Subcutaneous abdominal adipose tissue (tissue), 5 donors: ENCODE data around the gene AKR1C8.
A peak's percentile ranks its signal among the peaks of the same experiment; 100 is the strongest.
"Not testable (repeated sequence)": the region's sequence is repeated elsewhere in the genome, so short reads cannot be mapped to it uniquely, and the experiment has no call there.

Source experiments
- H3K27ac ChIP-seq: one replicate; pipeline ENCODE4 v1.7.0; 2013; ENCODE audit warnings: low read depth, mild to moderate bottlenecking, inconsistent platforms, low read length, moderate library complexity
- H3K27me3 ChIP-seq, 5 donors: one replicate each; pipeline ENCODE4 v1.7.0; 2013; ENCODE audit warnings: low read length in 5 of 5, inconsistent platforms in 1 of 5; ENCODE audit not compliant: control insufficient read depth in 5 of 5, insufficient read depth in 4 of 5
- H3K36me3 ChIP-seq, 5 donors: one replicate each; pipeline ENCODE4 v1.7.0; 2013; ENCODE audit warnings: low read length in 5 of 5; ENCODE audit not compliant: control insufficient read depth in 5 of 5, insufficient read depth in 5 of 5
- H3K4me1 ChIP-seq, 5 donors: one replicate each; pipeline ENCODE4 v1.7.0; 2013; ENCODE audit warnings: low read length in 5 of 5, mild to moderate bottlenecking in 3 of 5, moderate library complexity in 1 of 5; ENCODE audit not compliant: control insufficient read depth in 5 of 5, insufficient read depth in 5 of 5
- H3K4me3 ChIP-seq, 5 donors: one replicate each; pipeline ENCODE4 v1.7.0; 2013; ENCODE audit warnings: low read length in 5 of 5, low read depth in 1 of 5
- H3K9ac ChIP-seq, 5 donors: one replicate each; pipeline ENCODE4 v1.7.0; 2013; ENCODE audit warnings: low read length in 5 of 5, mild to moderate bottlenecking in 4 of 5, moderate library complexity in 3 of 5
- H3K9me3 ChIP-seq, 5 donors: one replicate each; pipeline ENCODE4 v1.7.0; 2013; ENCODE audit warnings: low read length in 5 of 5; ENCODE audit not compliant: control insufficient read depth in 5 of 5
- donor health status: healthy.
- donor health status: healthy.
- donor health status: healthy.
- donor health status: healthy.
- donor health status: healthy.

AKR1C8 gene

GRCh38 chr10:5184987-5185775 is at the start of gene AKR1C8:
AKR1C8 (minus strand) TSS chr10:5185150; CDS start chr10:5185104, 46 bp downstream.
- no peaks in the 10 kb centered on the region for H3K36me3 ChIP-seq
- H3K9ac ChIP-seq: peak within 1 kb of the TSS in 4 of 5 donors; percentile 23 to 52 (median 28)
- peak within 1 kb of the TSS in 4 of 5 donors; percentile 13 to 59 (median 40) for H3K4me3 ChIP-seq
- peak within 1 kb of the TSS; percentile 84 for H3K27ac ChIP-seq
- peaks cover 9 to 42% (median 28%) of the 10 kb centered on the region in 5 donors for H3K4me1 ChIP-seq
- H3K27me3 ChIP-seq: no peaks in the 10 kb centered on the region
- no peaks in the 10 kb centered on the region for H3K9me3 ChIP-seq

DNA sequence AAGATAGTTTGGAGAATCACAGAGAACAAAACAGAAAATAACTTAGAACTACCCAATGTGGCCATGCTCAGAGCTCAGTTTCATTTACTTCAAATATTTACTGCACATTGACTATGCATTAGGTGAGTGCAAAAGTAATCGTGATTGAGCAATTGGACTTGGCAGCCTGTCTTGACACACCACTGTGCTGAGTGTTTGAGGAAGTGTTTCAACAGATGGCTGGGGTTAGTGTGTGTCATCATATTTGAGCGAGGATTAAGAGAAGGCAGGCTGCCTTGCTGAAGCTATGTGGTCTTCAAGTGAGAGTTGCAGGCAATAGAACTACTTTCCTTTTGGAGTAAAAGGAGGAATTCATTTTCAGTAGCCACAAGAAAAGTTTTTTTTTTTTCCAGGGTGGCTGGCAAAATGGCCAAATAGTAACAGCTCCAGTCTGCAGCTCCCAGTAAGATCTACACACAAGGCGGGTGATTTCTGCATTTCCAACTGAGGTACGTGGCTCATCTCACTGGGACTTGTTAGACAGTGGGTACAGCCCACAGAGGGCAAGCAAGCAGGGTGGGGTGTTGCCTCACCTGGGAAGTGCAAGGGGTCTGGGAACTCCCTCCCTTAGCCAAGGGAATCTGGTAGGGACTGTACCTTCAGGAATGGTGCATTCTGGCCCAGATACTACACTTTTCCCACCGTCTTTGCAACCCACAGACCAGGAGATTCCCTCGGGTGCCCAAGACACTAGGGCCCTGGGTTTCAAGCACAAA is 49.3 kb upstream of the AKR1C8 start:
- Histone ChIP-seq H3K36me3 (no peaks in the 10 kb centered on the region), H3K9me3 (peaks cover 0 to 3% (median 0%) of the 10 kb centered on the region in 5 donors), H3K4me3 (no peak overlapping the region), H3K27ac (no peak overlapping the region), H3K27me3 (no peaks in the 10 kb centered on the region), H3K9ac (no peak overlapping the region), H3K4me1 (peaks cover 0 to 12% (median 8%) of the 10 kb centered on the region in 5 donors)

DNA sequence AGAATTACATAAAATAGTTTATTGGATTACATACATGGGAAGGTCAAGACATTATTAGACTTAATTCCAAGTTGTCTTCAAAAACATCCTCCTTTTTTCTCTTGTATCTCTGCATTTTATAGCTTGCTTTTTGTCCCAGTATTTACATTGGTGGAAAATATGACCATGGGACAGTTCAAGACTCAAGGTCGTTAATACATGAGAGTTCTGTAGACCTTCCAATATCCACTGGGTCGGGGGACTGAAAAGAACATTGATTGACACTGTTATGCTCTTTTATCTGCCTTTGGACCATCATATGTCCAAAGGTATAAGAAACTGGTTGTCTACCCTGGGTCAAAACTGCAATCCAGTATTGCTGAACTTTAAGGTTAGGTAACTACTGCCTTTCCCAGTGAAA is 48.4 kb upstream of the AKR1C8 start:
- peaks cover 0 to 3% (median 0%) of the 10 kb centered on the region in 5 donors for H3K9me3 ChIP-seq
- no peaks in the 10 kb centered on the region for H3K27me3 ChIP-seq
- no peak overlapping the region for H3K9ac ChIP-seq
- peaks cover 0 to 12% (median 8%) of the 10 kb centered on the region in 5 donors for H3K4me1 ChIP-seq
- H3K4me3 ChIP-seq: no peak overlapping the region
- no peak overlapping the region for H3K27ac ChIP-seq
- H3K36me3 ChIP-seq: no peaks in the 10 kb centered on the region

GRCh38 chr10:5229019-5229418 is 44.1 kb upstream of the AKR1C8 start:
- H3K9me3 ChIP-seq: no peaks in the 10 kb centered on the region
- no peak overlapping the region for H3K4me3 ChIP-seq
- H3K4me1 ChIP-seq: peaks cover 0 to 3% (median 3%) of the 10 kb centered on the region in 5 donors
- no peak overlapping the region for H3K27ac ChIP-seq
- H3K36me3 ChIP-seq: no peaks in the 10 kb centered on the region
- H3K27me3 ChIP-seq: no peaks in the 10 kb centered on the region
- no peak overlapping the region for H3K9ac ChIP-seq

DNA sequence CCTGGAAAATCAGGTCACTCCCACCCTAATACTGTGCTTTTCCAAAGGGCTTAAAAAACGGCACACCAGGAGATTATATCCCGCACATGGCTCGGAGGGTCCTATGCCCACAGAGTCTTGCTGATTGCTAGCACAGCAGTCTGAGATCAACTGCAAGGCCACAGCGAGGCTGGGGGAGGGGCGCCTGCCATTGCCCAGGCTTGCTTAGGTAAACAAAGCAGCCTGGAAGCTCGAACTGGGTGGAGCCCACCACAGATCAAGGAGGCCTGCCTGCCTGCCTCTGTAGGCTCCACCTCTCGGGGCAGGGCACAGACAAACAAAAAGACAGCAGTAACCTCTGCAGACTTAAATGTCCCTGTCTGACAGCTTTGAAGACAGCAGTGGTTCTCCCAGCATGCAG is 38.0 kb upstream of the AKR1C8 start:
- H3K4me1 ChIP-seq, H3K27ac ChIP-seq, H3K4me3 ChIP-seq, H3K27me3 ChIP-seq, H3K9me3 ChIP-seq, H3K36me3 ChIP-seq, H3K9ac ChIP-seq: not testable (repeated sequence)

GRCh38 chr10:5219262-5219661 is 34.3 kb upstream of the AKR1C8 start:
- Histone ChIP-seq H3K27ac (no peak overlapping the region), H3K9me3 (no peaks in the 10 kb centered on the region), H3K36me3 (no peaks in the 10 kb centered on the region), H3K27me3 (no peaks in the 10 kb centered on the region), H3K9ac (no peak overlapping the region), H3K4me1 (no peaks in the 10 kb centered on the region), H3K4me3 (no peak overlapping the region)

DNA sequence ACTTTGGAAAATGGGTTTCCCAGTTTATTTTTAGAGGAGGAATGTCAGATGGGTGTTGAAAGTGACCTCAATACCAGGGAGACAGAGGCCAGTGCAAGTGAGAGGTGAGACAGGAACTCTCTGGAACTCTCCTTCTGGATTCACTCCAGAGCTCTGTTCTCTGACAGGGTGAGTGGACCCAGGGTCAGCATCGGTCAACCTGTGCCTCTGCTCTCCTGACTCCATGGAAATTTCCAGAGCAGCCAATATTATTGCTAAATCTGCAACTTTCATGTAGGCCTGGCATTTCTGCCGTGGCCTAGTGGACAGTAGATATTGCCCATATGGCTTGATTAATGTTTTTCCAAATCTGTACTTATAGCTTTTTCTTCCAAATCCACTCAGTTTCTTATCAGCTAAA is 31.9 kb upstream of the AKR1C8 start:
- H3K9me3 ChIP-seq: peaks cover 0 to 2% (median 0%) of the 10 kb centered on the region in 5 donors
- no peaks in the 10 kb centered on the region for H3K4me1 ChIP-seq
- H3K36me3 ChIP-seq: no peaks in the 10 kb centered on the region
- H3K27ac ChIP-seq: no peak overlapping the region
- no peak overlapping the region for H3K4me3 ChIP-seq
- no peaks in the 10 kb centered on the region for H3K27me3 ChIP-seq
- no peak overlapping the region for H3K9ac ChIP-seq

DNA sequence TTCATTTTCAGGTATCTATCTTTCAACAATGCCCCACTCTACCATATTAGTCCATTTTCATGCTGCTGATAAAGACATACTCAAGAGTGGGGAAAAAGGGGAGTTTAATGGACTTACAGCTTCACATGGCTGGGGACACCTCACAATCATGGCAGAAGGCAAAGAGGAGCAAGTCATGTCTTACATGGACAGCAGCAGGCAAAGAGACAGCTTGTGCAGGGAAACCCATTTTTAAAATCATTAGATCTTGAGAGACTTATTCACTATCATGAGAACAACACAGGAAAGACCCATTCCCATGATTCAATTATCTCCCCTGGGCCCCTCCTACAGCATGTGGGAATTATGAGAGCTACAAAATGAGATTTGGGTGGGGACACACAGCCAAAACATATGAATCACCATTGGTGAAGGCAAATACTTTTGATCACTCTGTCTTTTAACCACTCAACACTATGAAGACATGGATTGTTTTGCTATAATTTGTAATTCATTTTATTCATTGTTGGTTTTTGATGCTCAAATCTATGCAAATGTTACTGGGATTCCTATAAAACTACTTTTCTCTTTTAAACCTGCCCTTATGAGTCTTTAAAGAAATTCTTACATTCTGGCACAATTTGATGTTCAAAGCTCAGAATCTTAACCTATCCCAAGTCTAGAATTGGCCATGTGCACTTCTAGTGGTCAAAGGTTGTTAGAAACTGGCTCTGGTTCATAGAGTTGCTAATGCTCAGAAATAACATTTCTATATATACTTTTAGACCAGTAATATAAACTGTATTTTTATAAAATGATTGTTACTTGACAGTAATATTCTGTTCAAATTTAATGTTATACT is 27.0 kb upstream of the AKR1C8 start:
- no peaks in the 10 kb centered on the region for H3K36me3 ChIP-seq
- H3K4me3 ChIP-seq: no peak overlapping the region
- H3K27me3 ChIP-seq: no peaks in the 10 kb centered on the region
- no peak overlapping the region for H3K27ac ChIP-seq
- no peaks in the 10 kb centered on the region for H3K4me1 ChIP-seq
- no peak overlapping the region for H3K9ac ChIP-seq
- peaks cover 0 to 3% (median 0%) of the 10 kb centered on the region in 5 donors for H3K9me3 ChIP-seq

DNA sequence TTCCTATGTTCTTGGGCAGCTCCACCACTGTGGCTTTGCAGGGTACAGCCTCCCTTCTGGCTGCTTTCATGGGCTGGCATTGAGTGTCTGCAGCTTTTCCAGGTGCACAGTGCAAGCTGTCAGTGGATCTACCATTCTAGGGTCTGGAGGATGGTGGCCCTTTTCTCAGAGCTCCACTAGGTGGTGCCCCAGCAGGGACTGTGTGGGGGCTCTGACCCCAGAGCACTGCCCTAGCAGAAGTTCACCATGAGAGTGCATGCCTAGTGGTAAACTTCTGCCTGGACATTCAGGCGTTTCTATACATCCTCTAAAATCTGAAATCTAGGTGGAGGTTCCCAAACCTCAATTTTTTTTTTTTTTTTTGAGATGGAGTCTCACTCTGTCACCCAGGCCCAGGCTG is 25.3 kb upstream of the AKR1C8 start:
- H3K9me3 ChIP-seq, H3K27ac ChIP-seq, H3K4me3 ChIP-seq, H3K9ac ChIP-seq, H3K36me3 ChIP-seq, H3K4me1 ChIP-seq, H3K27me3 ChIP-seq: not testable (repeated sequence)
